NK-92 (cell line): ENCODE measurements around the gene RBM11.

Experiments
- DNase-seq: peaks from one replicate; lab custom pipeline; 2025; ENCODE audit not compliant: unreplicated experiment; lab: John Stamatoyannopoulos, UW

Gene RBM11

GRCh38 chr21:14270631-14271030 is 54.7 kb downstream of the RBM11 start:
- DNase-seq: no peak

GRCh38 chr21:14271053-14271452 is 55.1 kb downstream of the RBM11 start:
- DNase-seq: no peak

- DNase-seq: no peak
These were observed 55.7 kb downstream of the RBM11 start for GRCh38 chr21:14271641-14272040.

- DNase-seq: no peak
These were observed 58.0 kb downstream of the RBM11 start for GRCh38 chr21:14273736-14274538.

- no peak for DNase-seq
These were observed 59.8 kb downstream of the RBM11 start for GRCh38 chr21:14275702-14276205.
